SK-N-SH (cell line): ENCODE data around the gene NEUROD1.

ENCODE experiments used
- CHD2 ChIP-seq: fragments of 150-350 bp; IDR thresholded peaks from 2 replicates; pipeline ENCODE4 v1.6.1; 2018; ENCODE audit warnings: low read length; ENCODE audit not compliant: partially characterized antibody
- CTCF ChIP-seq: fragments of 200-600 bp; sonication (generic); IDR thresholded peaks from 2 replicates; pipeline ENCODE4 v1.6.1; 2017; ENCODE audit warnings: antibody characterized with exemption, mild to moderate bottlenecking, moderate library complexity
- EZH2phosphoT487 ChIP-seq: fragments of 200-600 bp; sonication (generic); IDR thresholded peaks from 2 replicates; pipeline ENCODE4 v1.6.1; 2017; ENCODE audit warnings: low read depth, mixed run types, mild to moderate bottlenecking, antibody characterized with exemption, moderate library complexity, borderline replicate concordance
- GABPA ChIP-seq: IDR thresholded peaks from 2 replicates; pipeline ENCODE4 v1.4.0; 2012; ENCODE audit warnings: low read depth, mild to moderate bottlenecking
- IRF3 ChIP-seq: fragments of 150-350 bp; IDR thresholded peaks from 2 replicates; pipeline ENCODE4 v1.6.1; 2016; ENCODE audit warnings: mild to moderate bottlenecking, low read depth, low read length
- JUND ChIP-seq: IDR thresholded peaks from 2 replicates; pipeline ENCODE4 v1.4.0; 2012
- POLR2AphosphoS5 ChIP-seq: IDR thresholded peaks from 2 replicates; pipeline ENCODE4 v1.6.1; 2012; ENCODE audit warnings: low read depth, low read length
- RCOR1 ChIP-seq: fragments of 150-350 bp; IDR thresholded peaks from 2 replicates; pipeline ENCODE4 v1.6.1; 2017; ENCODE audit warnings: antibody characterized with exemption, low read length
- SIN3A ChIP-seq: IDR thresholded peaks from 2 replicates; pipeline ENCODE4 v1.6.1; 2012; ENCODE audit warnings: low read depth, mild to moderate bottlenecking, low read length, moderate library complexity, borderline replicate concordance
- SMC3 ChIP-seq: IDR thresholded peaks from 2 replicates; pipeline ENCODE4 v1.6.1; 2012; ENCODE audit warnings: low read depth, low read length, improper control_type of control experiment
- USF2 ChIP-seq: fragments of 150-350 bp; IDR thresholded peaks from 2 replicates; pipeline ENCODE4 v1.6.1; 2017; ENCODE audit warnings: antibody characterized with exemption, low read length, low read depth, borderline replicate concordance
- YY1 ChIP-seq: IDR thresholded peaks from 2 replicates; pipeline ENCODE4 v1.4.0; 2012; ENCODE audit warnings: low read depth, mild to moderate bottlenecking
- ZBTB33 ChIP-seq: IDR thresholded peaks from 2 replicates; pipeline ENCODE4 v1.4.0; 2012; ENCODE audit warnings: low read depth, borderline replicate concordance

- TF ChIP-seq CTCF (no peak), SMC3 (no peak), JUND (no peak), YY1 (no peak), CHD2 (no peak), GABPA (no peak), EZH2phosphoT487 (no peak), USF2 (no peak), RCOR1 (no peak), POLR2AphosphoS5 (no peak), ZBTB33 (no peak), SIN3A (no peak), IRF3 (no peak)
Observed at GRCh38 chr2:181673173-181673572, 7.1 kb downstream of the NEUROD1 start.
